ENCODE data around the gene TRAPPC2.

DNA sequence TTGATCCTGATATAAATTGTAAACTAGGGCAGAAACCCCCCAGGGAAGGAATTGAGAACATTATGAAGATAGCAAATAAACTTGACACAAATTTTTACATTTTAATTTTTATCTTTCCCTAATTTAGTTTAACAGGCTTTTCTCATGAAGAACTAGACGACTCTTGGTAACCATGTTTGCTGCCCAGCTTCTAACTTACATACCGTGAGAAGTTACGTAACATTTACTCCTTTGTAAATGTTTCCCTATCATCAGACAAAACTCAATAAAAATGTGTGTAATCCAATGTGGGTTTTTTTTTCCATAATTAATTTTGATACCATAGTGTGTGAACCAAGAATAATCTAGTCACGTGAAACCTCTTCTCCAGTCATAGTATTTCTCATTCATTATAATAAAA is 34.5 kb upstream of the TRAPPC2 start:
- TF ChIP-seq CTCF (IDR thresholded peaks at IDR 0.05) (no peak), POLR2A (IDR thresholded peaks at IDR 0.05) (no peak)

All from uterus (tissue), 2 donors.